ENCODE results near the gene FCRL1. TPM values are rescaled to one million over a fixed set of nuclear protein-coding genes. Genes with fewer than 3 reads are reported as not detected.

FCRL1 gene
- total RNA-seq, 2 experiments from 2014 or later = 0.29 TPM; not detected in 1

DNA sequence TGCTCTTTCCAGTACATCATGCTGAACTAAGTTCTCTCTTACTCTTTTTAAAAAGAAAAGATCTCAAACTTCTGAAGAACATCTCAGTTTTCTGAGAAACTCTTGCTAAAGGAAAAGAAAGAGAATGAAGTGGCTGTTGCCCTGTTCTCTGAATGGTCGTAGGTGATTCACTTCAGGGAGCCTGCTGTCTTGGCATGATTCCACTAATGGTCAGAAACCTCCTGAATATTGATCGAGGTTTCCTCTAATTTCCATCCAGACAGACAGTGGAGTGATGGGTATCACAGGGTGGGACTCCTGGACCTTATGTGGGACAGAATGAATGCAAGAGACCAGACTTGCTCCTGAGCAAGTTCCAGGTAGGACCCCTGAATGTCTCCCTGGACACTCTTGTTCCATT, 45.5 kb downstream of the FCRL1 start:
- intact Hi-C loops (cut with micrococcal nuclease) = no loop called here
- ATAC-seq (no peak), DNase-seq (no peak)
- TF ChIP-seq, protein P1, sequence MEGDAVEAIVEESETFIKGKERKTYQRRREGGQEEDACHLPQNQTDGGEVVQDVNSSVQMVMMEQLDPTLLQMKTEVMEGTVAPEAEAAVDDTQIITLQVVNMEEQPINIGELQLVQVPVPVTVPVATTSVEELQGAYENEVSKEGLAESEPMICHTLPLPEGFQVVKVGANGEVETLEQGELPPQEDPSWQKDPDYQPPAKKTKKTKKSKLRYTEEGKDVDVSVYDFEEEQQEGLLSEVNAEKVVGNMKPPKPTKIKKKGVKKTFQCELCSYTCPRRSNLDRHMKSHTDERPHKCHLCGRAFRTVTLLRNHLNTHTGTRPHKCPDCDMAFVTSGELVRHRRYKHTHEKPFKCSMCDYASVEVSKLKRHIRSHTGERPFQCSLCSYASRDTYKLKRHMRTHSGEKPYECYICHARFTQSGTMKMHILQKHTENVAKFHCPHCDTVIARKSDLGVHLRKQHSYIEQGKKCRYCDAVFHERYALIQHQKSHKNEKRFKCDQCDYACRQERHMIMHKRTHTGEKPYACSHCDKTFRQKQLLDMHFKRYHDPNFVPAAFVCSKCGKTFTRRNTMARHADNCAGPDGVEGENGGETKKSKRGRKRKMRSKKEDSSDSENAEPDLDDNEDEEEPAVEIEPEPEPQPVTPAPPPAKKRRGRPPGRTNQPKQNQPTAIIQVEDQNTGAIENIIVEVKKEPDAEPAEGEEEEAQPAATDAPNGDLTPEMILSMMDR (IDR thresholded peaks at IDR 0.05) = no peak
- CTCF ChIA-PET = interaction anchor here (1.1 kb wide), 1 partner anchor 11 kb away, joined by 3 read pairs; no protein-coding TSS in a partner anchor
- Mint-ChIP-seq H3K9me3 (no peaks in the 10 kb centered on the region), H3K4me3 (no peak overlapping the region), H3K36me3 (ENCODE audit: low read depth) (no peaks in the 10 kb centered on the region), H3K4me1 (ENCODE audit: low read depth) (no peaks in the 10 kb centered on the region), H3K27ac (no peak overlapping the region), H3K27me3 (peaks cover 2% of the 10 kb centered on the region)
- POLR2A ChIA-PET = no interaction called here

DNA sequence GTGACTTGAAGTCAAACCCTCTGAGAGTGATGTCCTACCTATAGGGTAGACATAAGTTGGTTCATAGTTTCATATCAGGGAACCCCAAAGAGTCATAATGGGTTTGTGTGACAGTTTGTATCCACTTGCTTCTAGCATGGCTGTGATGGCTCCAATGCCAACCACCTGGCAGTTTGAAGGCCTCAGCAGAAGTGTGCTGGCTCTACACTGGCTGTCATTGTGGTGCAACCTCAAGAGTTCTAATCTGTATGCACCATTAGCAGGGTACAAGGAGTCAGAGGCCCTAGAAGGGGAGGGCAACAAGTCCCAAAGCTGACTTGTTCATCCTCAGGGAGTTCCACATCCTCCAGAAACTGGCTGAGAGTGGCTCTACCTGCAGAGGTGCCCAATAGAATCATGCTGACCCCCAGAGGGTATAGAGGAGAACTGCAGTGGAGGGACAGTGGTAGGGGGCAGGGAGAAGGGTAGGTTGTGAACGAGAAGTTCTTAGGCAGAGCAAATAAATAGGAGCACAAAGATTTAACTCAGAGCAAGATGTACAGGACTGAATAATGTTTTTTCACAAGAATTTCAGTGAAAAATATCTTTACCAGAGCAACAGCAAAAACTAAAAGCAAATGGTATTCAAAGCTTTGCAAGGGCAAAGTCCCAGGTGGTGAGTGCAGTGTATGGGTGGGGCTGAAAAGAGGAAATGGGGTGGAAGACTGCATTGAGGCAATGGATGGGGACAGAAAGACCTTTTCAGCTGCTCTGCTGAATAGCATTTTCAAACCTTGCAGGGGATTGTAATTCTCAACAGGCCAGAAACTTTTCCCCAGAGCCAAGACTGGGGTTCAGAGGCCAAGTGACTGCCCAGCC, 46.2 kb downstream of the FCRL1 start:
- intact Hi-C loops (cut with micrococcal nuclease) = no loop called here
- TF ChIP-seq, protein P1 (IDR thresholded peaks at IDR 0.05) = peak; percentile 30
- Mint-ChIP-seq H3K27me3 (peaks cover 2% of the 10 kb centered on the region), H3K4me3 (no peak overlapping the region), H3K9me3 (no peaks in the 10 kb centered on the region), H3K4me1 (ENCODE audit: low read depth) (no peaks in the 10 kb centered on the region), H3K36me3 (ENCODE audit: low read depth) (no peaks in the 10 kb centered on the region), H3K27ac (no peak overlapping the region)
- peak; percentile 75 for ATAC-seq
- no peak for DNase-seq
- ChIA-PET CTCF (interaction anchor here (1.1 to 2.5 kb wide), 3 partner anchors 10 to 194 kb away, joined by 3 to 8 read pairs (median 3); no protein-coding TSS in a partner anchor), POLR2A (no interaction called here)

DNA sequence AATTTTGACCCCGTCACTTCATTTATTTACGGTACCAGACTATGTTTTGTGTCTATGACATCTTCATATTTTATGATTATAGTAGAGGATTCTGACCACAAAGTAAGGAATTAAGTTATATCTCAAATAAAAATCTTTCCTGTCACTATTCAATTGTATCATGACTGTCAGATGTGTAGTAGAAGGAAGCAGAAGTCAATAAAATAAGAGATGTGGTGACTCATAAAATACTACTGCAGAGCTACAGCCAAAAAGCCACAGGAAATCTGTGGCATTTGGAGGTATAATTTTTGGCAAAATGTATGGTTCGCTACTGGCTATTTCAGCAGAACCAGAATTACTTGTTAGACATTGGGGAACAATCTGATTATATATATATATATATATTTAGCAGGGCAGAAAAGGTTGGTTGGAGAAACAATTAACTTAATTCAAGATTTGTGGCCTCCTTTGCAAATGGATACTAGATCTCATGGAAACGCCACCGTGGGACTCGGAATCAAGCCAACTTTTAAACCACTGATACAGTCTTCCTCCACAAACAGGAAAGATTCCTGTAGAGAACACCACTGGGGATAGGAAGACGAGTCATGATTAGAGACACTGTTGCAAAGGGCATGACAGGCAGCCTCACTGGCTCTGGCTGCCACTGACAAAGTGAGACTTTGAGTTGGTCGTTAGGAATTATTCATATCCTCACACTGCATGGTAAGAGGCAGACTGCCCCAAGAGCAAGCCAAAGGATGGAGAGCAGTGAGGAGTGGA, 48.1 kb downstream of the FCRL1 start:
- TF ChIP-seq, protein P1 (IDR thresholded peaks at IDR 0.05) = no peak

DNA sequence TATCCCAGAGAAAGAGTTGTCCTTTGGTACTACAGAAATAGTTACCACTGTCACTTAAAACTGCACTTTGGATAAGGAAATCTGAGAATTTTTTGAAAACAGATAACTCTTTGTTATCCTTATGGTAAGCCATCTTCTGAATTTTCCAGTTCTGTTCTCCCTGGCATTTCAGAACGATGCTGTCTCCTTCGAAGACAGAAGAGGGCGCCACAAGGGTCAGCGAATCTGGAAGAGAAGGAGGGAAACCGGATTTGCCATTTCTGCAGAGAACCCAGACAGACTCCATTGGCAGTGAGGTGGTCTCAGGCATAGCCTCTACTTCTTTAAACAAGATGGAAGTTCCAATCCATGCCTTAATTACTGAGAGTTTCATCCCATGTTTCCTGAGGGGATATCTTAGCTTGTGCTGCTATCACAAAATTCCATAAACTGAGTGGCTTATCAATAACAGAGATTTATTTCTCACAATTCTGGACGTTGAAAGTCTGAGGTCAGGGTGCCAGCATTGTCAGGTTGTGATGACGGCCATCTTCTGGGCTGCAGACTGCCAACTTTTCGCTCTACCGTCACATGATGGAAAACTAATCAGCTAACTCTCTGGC, 49.4 kb downstream of the FCRL1 start:
- DNase-seq (no peak), ATAC-seq (no peak)
- intact Hi-C loops (cut with micrococcal nuclease) = no loop called here
- ChIA-PET POLR2A (no interaction called here), CTCF (no interaction called here)
- Mint-ChIP-seq H3K4me3 (no peak overlapping the region), H3K9me3 (no peaks in the 10 kb centered on the region), H3K27ac (no peak overlapping the region), H3K4me1 (ENCODE audit: low read depth) (no peaks in the 10 kb centered on the region), H3K27me3 (no peaks in the 10 kb centered on the region), H3K36me3 (ENCODE audit: low read depth) (no peaks in the 10 kb centered on the region)
- TF ChIP-seq, protein P1 (IDR thresholded peaks at IDR 0.05) = no peak

More for the DNA sequence above, 48.1 kb downstream of the FCRL1 start:
- Mint-ChIP-seq H3K4me3 (no peak overlapping the region), H3K27ac (no peak overlapping the region), H3K4me1 (ENCODE audit: low read depth) (no peaks in the 10 kb centered on the region), H3K27me3 (no peaks in the 10 kb centered on the region), H3K9me3 (no peaks in the 10 kb centered on the region), H3K36me3 (ENCODE audit: low read depth) (no peaks in the 10 kb centered on the region)
- no peak for ATAC-seq
- POLR2A ChIA-PET = no interaction called here
- CTCF ChIA-PET = interaction anchor here (1.2 to 2.5 kb wide), 2 partner anchors 8 to 192 kb away, joined by 3 to 8 read pairs; no protein-coding TSS in a partner anchor
- intact Hi-C loops (cut with micrococcal nuclease) = no loop called here
- no peak for DNase-seq

All from activated CD8-positive, alpha-beta T cell treated with anti-CD3 and anti-CD28 coated beads for 36 hours (primary cell).